Measurements from ENCODE around the gene TNNC1.

GRCh38 chr3:52483577-52484381, 29.9 kb upstream of the TNNC1 start:
- TF ChIP-seq, protein P1, sequence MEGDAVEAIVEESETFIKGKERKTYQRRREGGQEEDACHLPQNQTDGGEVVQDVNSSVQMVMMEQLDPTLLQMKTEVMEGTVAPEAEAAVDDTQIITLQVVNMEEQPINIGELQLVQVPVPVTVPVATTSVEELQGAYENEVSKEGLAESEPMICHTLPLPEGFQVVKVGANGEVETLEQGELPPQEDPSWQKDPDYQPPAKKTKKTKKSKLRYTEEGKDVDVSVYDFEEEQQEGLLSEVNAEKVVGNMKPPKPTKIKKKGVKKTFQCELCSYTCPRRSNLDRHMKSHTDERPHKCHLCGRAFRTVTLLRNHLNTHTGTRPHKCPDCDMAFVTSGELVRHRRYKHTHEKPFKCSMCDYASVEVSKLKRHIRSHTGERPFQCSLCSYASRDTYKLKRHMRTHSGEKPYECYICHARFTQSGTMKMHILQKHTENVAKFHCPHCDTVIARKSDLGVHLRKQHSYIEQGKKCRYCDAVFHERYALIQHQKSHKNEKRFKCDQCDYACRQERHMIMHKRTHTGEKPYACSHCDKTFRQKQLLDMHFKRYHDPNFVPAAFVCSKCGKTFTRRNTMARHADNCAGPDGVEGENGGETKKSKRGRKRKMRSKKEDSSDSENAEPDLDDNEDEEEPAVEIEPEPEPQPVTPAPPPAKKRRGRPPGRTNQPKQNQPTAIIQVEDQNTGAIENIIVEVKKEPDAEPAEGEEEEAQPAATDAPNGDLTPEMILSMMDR (IDR thresholded peaks at IDR 0.05 in 2 of 3, conservative IDR thresholded peaks at IDR 0.05 in 1 of 3; ENCODE audit: insufficient read depth in 2 of 3, low read depth in 1 of 3, low read length in 3 of 3): no peak
- TF ChIP-seq ZNF263 (CRISPR knock-in tag; IDR thresholded peaks at IDR 0.05; ENCODE audit: borderline replicate concordance) (no peak), RFX5 (IDR thresholded peaks at IDR 0.05; ENCODE audit: low read depth, low read length) (no peak), ZNF280A (IDR thresholded peaks at IDR 0.05; ENCODE audit: low read depth, partially characterized antibody) (no peak), YY1 (IDR thresholded peaks at IDR 0.05; ENCODE audit: borderline replicate concordance in 1 of 3, control insufficient read depth in 1 of 3, extremely low read depth in 1 of 3, insufficient read depth in 3 of 3, insufficient read length in 1 of 3, insufficient replicate concordance in 2 of 3, low read depth in 1 of 3, low read length in 2 of 3) (no peak), BRCA1 (IDR thresholded peaks at IDR 0.05) (no peak), BRCA1 (CRISPR knock-in tag; IDR thresholded peaks at IDR 0.05) (no peak)

All from K562 (cell line).